GM19023 (cell line): Measurements from ENCODE around the gene NDUFV3.
"Not testable (repeated sequence)": the region's sequence is repeated elsewhere in the genome, so short reads cannot be mapped to it uniquely, and the experiment has no call there.

Source experiments
- ATAC-seq: cut with Tn5 transposase; IDR thresholded peaks from one replicate; pipeline ENCODE4 v1.9.1; 2021; ENCODE audit warnings: mild to moderate bottlenecking, moderate library complexity; ENCODE audit not compliant: unreplicated experiment

The NDUFV3 gene

GRCh38 chr21:42933137-42933970, 40.2 kb downstream of the NDUFV3 start:
- not testable (repeated sequence) for ATAC-seq

- ATAC-seq = not testable (repeated sequence)
Observed at GRCh38 chr21:42933973-42934372, 40.9 kb downstream of the NDUFV3 start.

- not testable (repeated sequence) for ATAC-seq
Observed at GRCh38 chr21:42936360-42936759, 43.3 kb downstream of the NDUFV3 start.

GRCh38 chr21:42937034-42937940, 44.2 kb downstream of the NDUFV3 start:
- ATAC-seq = not testable (repeated sequence)

GRCh38 chr21:42937960-42938605, 45.0 kb downstream of the NDUFV3 start:
- no peak for ATAC-seq

GRCh38 chr21:42938606-42938995, 45.5 kb downstream of the NDUFV3 start:
- not testable (repeated sequence) for ATAC-seq

- no peak for ATAC-seq
Observed at GRCh38 chr21:42939582-42940413, 46.7 kb downstream of the NDUFV3 start.

- ATAC-seq = no peak
Observed at GRCh38 chr21:42941696-42942085, 48.6 kb downstream of the NDUFV3 start.

- ATAC-seq = no peak
Observed at GRCh38 chr21:42942244-42942643, 49.1 kb downstream of the NDUFV3 start.

- ATAC-seq = not testable (repeated sequence)
Observed at GRCh38 chr21:42949094-42949755, 56.1 kb downstream of the NDUFV3 start.

- ATAC-seq = not testable (repeated sequence)
Observed at GRCh38 chr21:42951193-42951592, 58.1 kb downstream of the NDUFV3 start.

- ATAC-seq = no peak
Observed at GRCh38 chr21:42956824-42957630, 63.9 kb downstream of the NDUFV3 start.

- not testable (repeated sequence) for ATAC-seq
Observed at GRCh38 chr21:42958122-42958521, 65.0 kb downstream of the NDUFV3 start.

GRCh38 chr21:42959728-42960127, 66.6 kb downstream of the NDUFV3 start:
- ATAC-seq = no peak

GRCh38 chr21:42962380-42963007, 69.4 kb downstream of the NDUFV3 start:
- ATAC-seq = no peak
